IPS-11a (cell line): Measurements from ENCODE around the gene ST3GAL5.
"Not testable (repeated sequence)": the region's sequence is repeated elsewhere in the genome, so short reads cannot be mapped to it uniquely, and the experiment has no call there.

ENCODE experiments used
- H3K4me3 ChIP-seq: one replicate; pipeline ENCODE4 v1.5.1; 2013; ENCODE audit warnings: low read depth, low read length, control low read depth

Gene ST3GAL5

GRCh38 chr2:85894554-85895278 is 5.9 kb upstream of the ST3GAL5 start:
- H3K4me3 ChIP-seq: not testable (repeated sequence)

- no peak overlapping the region for H3K4me3 ChIP-seq
These were observed 4.9 kb upstream of the ST3GAL5 start for GRCh38 chr2:85893428-85894258.

DNA sequence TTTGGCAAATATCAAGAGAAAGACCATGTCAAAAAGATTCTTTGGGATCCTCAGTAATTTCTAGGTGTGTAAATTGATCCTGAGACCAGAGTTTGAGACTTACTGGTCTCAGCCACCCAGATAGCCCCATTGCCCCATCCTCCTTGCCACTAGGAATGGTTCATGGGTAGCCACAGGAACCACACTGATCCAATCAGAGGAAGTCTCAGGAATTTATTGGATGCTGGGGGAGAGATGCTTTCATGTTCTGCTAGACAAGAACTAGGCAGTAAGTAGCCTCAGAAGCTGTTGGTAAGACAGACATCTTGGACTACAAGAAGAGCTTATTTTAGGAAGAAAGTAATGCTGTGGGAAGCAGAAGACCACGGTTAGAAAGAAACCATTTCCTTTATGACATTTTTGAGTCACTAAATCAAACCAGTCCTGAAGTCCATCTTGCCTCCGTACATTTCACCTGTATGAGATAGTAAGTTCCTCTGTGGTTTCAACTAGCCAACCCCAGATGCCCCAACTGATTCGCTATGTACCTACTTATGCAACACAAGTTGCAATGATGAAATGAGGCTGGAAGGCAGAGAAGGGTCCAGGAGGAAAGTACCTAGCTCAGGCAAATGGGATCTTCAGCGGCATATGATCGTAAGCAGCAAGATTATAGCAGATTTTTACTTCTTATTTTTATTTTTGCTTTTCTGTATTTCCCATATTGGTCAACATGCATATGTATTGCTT is 3.6 kb upstream of the ST3GAL5 start:
- H3K4me3 ChIP-seq: no peak overlapping the region

DNA sequence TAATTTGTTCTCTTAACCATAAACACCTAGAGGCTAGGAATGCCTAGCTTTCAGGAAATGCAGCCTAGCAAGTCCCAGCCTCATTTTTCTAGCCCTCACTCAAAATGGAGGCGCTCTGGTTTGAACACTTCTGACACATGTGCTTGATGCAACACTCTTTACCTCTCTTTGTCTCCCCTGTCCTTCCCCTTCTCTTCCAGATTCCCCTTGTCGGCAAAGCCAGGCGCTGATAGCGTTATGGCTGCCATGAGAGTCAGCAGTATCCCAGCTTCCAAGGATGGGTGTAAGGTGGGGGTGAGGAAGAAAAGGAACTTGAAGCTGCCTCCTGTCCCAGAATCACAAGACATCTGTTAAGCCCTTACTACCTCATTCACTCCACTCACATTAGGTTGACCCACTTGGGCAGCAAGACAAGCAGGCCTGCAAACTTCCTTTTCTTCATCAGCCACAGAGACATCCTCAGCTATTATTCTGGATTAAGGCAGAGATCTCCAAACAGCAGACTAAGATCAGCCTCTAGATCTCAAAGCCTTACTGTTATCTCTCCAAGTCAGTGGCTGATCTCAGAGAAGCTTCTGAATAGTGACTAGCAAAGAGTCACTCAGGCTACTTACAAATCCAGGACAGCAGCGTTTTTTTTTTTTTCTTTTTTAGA is 1.9 kb upstream of the ST3GAL5 start:
- no peak overlapping the region for H3K4me3 ChIP-seq

DNA sequence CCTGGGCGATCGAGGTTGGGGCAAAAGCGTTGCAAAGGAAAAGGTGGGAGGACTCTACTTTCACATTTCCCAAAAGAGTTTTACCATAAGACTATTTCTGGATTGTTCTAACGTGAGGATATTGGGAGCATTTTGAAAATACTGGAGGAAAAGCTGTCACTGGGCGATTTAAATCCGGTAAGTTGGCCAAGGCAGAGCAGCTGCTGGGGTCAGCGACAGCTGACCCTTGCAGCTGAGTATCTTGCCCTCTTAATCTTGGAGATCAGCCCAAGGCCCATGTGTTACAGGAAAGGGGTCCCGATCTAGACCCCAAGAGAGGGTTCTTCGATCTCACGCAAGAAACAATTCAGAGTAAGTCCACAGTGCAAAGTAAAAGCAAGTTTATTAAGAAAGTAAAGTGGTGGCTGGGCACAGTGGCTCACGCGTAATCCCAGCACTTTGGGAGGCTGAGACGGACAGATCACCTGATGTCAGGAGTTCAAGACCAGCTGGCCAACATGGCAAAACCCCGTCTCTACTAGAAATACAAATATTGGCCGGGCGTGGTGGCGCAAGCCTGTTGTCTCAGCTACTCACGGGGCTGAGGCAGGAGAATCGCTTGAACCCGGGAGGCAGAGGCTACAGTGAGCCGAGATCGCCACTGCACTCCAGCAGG is 964 bp upstream of the ST3GAL5 start:
- peak overlapping the region; percentile 69 for H3K4me3 ChIP-seq

GRCh38 chr2:85888020-85888683 is 638 bp downstream of the ST3GAL5 start:
- H3K4me3 ChIP-seq: peak overlapping the region; percentile 69

DNA sequence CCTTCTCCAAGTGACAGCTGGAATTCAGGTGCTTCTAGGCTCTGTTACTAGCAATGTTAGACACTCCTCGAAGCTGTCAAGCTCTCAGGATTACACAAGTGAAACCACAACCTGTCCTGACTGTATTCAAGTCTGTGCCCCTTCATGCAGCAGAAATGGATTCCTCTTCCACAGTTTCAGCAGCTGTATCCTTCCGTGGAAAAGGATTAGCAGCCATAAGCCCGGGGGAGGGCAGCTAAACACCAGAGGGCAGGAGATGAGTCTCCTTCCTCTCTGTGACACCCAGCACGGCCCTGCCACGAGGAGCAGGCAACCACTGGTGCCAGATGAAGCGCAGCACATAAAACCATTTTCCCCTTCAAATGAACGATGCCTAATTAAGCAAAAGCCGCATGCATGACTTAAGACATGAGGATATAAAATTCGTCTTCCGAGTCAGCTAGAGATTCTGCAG is 1.2 kb downstream of the ST3GAL5 start:
- H3K4me3 ChIP-seq: peak overlapping the region; percentile 1

GRCh38 chr2:85886590-85886989 is 2.2 kb downstream of the ST3GAL5 start:
- no peak overlapping the region for H3K4me3 ChIP-seq

GRCh38 chr2:85886141-85886540 is 2.6 kb downstream of the ST3GAL5 start:
- no peak overlapping the region for H3K4me3 ChIP-seq

GRCh38 chr2:85881781-85882180 is 7.0 kb downstream of the ST3GAL5 start:
- H3K4me3 ChIP-seq: not testable (repeated sequence)

DNA sequence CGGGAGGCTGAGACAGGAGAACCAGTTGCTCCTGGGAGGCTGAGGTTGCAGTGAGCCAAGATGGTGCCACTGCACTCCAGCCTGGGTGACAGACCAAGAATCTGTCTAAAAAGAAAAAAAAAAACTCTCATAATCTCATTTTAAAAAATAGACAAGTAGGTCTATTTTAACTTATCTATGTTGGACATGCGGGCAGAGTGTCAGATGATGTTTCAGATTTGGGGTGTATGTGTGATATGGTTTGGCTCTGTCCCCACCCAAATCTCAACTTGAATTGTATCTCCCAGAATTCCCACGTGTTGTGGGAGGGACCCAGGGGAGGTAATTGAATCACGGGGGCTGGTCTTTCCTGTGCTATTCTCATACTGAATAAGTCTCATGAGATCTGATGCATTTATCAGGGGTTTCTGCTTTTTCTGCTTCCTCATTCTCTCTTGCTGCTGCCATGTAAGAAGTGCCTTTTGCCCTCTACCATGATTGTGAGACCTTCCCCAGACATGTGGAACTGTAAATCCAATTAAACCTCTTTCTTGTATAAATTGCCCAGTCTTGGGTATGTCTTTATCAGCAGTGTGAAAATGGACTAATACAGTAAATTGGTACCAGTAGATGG is 8.0 kb downstream of the ST3GAL5 start:
- not testable (repeated sequence) for H3K4me3 ChIP-seq

DNA sequence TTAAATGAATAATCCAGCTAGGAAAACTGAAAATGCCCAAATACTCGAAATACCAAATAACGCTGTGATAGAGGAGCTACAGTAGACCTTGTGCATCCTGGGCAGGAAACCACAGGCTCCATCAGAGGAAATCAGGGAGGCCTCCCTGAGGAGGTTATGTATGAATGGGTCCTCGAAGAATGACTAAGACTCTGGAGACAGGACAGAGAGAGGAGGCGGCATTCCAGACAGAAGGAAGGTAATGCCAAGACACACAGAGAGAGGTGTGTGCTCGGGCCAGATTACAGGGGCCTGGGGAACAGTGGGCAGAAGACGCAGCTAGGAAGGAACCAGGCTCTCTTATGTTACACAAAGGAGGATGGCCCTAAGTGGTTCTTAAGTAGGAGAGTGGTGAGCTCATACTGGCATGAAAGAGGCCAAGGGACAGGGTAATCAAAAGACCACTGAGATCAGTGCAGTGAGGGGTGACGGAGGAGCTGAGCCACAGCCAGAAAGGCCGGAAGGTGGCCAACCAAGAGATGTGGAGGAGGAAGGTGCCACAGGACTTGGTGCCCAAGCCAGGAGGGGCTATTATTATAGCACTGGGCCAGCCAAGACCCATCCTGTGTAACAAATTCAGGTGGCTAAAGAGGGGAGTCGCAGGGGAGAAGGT is 9.9 kb downstream of the ST3GAL5 start:
- no peak overlapping the region for H3K4me3 ChIP-seq

DNA sequence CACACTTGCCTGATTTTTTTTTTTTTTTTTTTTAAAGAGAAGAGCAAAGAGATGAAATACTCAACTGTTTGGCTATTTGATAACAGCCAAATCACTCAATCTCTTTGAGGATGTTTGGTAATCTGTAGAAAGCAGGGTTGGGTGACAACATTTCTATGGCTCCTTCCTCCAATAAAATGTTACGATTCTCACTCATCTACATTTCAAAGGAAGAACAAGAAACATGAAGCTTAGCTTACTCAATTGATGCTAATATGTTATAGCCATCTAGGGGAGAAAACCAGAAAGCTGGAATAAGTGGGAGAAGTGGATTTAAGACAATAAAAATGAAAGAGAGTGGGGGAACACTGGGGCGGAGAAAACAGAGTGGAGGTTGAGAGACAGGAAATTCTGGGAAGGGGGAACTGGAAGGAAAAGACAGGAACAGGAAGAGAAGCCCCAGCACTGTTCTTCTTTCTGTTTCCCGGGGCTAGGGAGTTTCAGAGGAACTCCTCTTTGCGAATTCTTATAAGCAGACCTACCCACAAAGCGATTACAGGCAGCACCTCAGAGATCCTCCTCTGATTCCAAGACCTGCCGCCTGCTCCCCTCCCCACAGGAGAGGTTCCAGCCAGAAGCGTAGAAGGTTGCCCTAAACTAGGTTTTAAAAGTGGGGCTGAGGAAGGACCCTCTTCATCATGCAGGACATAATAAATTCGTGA is 13.3 kb downstream of the ST3GAL5 start:
- H3K4me3 ChIP-seq: no peak overlapping the region

DNA sequence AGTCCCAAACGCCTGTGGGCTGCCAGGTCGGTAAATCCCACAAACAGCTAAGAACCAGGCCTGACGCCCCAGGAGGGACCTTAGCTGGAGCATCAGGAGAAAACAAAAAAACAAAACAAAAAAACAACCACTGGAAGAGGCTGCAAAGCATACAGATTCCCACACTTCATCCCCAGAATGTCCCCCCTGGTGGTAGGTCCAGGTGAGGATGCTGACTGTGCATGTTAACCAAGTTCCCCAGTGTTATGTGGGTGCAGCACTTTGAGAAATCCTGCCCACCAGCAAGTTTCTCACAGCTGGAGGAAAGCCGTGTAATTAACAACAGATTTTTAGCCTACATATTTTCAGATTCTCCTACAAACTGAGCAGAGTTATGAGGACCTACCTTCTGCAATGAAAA is 15.1 kb downstream of the ST3GAL5 start:
- no peak overlapping the region for H3K4me3 ChIP-seq

- no peak overlapping the region for H3K4me3 ChIP-seq
These were observed 16.1 kb downstream of the ST3GAL5 start for GRCh38 chr2:85872536-85873161.

- no peak overlapping the region for H3K4me3 ChIP-seq
These were observed 17.2 kb downstream of the ST3GAL5 start for GRCh38 chr2:85871494-85872164.

GRCh38 chr2:85868822-85869221 is 20.0 kb downstream of the ST3GAL5 start:
- H3K4me3 ChIP-seq: no peak overlapping the region
